Embryonic facial prominence (tissue), 1 donor: ENCODE measurements around the gene KDM5D.

ENCODE experiments used
- DNase-seq: peaks from one replicate; pipeline ENCODE4 v3.0.0-alpha.2; 2016; ENCODE audit errors: extremely low spot score

The KDM5D gene

GRCh38 chrY:19744381-19745378, at the start of gene KDM5D:
Gene KDM5D, minus strand, starts transcription at chrY:19744726. Its CDS starts 192 bp downstream, at chrY:19744534.
- peak; percentile 45 for DNase-seq

- no peak for DNase-seq
These were observed 23.8 kb upstream of the KDM5D start for GRCh38 chrY:19768375-19768774.

GRCh38 chrY:19743331-19743730, 1.2 kb downstream of the KDM5D start:
- DNase-seq: no peak

GRCh38 chrY:19742153-19742552, 2.4 kb downstream of the KDM5D start:
- DNase-seq: no peak

- DNase-seq: no peak
These were observed 10.1 kb downstream of the KDM5D start for GRCh38 chrY:19734425-19734824.

GRCh38 chrY:19717950-19718349, 26.6 kb downstream of the KDM5D start:
- DNase-seq: no peak

GRCh38 chrY:19717146-19717545, 27.4 kb downstream of the KDM5D start:
- DNase-seq: no peak

GRCh38 chrY:19715226-19715625, 29.3 kb downstream of the KDM5D start:
- no peak for DNase-seq

GRCh38 chrY:19713430-19713829, 31.1 kb downstream of the KDM5D start:
- no peak for DNase-seq

- no peak for DNase-seq
These were observed 38.3 kb downstream of the KDM5D start for GRCh38 chrY:19706273-19706672.

GRCh38 chrY:19698495-19698894, 46.0 kb downstream of the KDM5D start:
- DNase-seq: no peak

- DNase-seq: no peak
These were observed 63.7 kb downstream of the KDM5D start for GRCh38 chrY:19680821-19681220.
